NCI-H226 (cell line): ENCODE data around the gene GNG13.
"Not testable (repeated sequence)": the region's sequence is repeated elsewhere in the genome, so short reads cannot be mapped to it uniquely, and the experiment has no call there.

ENCODE experiments used
- DNase-seq: peaks from one replicate; pipeline ENCODE4 v3.0.0-alpha.2; 2015

The GNG13 gene

DNA sequence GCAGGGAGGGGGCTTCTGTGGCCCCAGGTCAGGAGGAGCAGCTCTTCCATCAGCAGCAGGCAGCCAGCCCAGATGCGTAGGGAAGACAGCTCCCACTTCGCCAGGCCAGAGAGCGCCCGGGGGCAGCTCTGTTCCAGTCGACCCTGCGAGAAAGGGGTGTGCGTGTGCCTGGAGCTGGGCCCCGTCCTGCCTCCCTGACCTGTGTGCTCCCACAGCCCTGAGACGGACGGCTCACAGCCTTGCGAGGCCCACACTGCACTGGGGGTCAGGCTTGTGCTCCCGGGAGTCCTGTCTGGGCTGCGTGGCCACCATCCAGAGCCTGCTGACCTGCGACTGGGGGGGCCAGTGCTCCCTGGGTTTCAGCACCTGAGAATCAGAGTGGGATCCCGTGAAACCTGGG, 40.5 kb downstream of the GNG13 start:
- DNase-seq, result peak; percentile 63

DNA sequence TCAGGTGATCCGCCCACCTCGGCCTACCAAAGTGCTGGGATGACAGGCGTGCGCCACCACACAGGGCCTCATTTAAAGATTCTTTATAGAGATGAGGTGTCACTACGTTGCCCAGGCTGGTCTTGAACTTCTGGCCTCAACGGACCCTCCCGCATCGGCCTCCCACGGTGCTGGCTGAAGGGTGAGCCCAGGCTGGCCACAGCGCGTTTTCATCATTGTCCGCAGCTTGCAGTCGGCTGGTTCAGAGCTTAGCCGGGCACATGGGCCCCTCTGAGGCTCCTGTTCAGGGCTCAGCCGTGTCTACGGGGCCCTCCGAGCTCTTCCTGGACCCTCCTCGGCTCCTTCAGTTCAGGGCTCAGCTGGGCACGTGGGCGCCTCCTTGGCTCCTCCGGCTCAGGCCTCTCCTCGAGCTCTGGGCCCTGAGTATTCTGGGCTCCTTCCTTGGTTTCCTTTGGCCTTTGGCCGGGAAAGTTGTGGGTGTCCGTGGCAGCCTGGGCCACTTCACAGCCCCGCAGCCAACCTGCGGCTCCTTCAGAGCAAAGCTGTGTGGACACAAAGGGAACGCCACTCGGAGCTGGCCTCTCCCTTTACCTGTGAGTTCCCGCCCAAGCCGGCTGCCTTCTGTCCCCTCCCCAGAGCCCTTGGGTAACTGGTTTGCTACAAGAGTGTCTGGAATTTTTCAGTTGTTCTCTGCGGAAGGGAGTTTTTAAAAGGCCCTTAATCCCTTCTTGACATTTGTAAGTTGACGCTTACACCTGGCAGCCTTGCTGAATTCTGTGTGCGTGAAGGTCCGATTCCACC, 41.2 kb downstream of the GNG13 start:
- DNase-seq, result no peak

DNA sequence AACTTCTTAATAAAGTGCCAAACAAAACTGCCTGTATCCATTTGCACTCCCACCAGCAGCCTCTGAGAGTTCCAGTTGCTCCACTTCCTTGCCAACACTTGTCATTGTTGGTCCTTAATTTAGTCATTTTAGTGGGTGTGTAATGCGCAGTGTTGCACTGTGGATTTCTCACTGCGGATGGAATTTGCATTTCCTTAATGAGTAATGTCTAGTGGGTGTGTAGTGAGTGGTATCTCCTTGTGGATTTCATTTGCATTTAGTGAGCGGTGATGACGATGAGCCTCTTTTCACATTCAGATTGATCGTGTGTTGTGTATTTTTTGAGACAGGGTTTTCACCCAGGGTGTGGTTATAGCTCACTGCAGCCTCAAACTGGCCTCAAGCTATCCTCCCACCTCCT, 44.1 kb downstream of the GNG13 start:
- no peak for DNase-seq

DNA sequence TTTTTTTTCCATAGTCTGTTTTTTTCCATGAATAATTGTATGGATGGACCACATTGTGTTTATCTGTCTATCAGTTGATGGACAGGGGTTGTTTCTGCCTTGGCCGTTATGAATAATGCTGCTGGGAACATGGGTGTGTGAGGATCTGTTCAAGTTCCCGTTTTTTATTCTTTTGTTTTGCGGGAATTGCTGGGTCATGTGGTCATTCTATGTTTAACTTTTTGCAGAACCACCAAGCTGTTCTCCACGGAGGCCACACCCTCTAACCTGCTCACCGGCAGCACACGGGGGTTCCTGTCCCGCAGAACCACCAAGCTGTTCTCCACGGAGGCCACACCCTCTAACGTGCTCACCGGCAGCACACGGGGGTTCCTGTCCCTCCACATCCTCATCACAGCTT, 45.9 kb downstream of the GNG13 start:
- no peak for DNase-seq

DNA sequence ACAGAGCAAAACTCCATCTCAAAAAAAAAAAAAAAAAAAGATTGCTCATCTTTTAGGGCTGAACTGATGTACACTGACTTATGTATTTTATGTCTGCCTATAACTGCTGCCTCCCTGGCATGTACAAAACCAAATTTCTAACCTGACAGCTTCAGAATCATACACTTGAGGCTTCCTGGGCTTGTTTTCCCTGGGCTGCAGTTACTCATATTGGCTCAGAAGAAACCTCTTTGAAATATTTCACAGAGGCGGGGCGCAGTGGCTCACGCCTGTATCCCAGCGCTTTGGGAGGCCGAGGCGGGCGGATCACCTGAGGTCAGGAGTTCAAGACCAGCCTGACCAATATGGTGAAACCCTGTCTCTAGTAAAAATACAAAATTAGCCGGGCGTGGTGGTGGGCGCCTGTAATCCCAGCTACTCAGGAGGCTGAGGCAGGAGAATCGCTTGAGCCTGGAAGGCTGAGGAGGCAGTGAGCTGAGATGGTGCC, 46.4 kb downstream of the GNG13 start:
- DNase-seq, result not testable (repeated sequence)

GRCh38 chr16:752007-752312, 48.6 kb downstream of the GNG13 start:
- DNase-seq, result no peak

DNA sequence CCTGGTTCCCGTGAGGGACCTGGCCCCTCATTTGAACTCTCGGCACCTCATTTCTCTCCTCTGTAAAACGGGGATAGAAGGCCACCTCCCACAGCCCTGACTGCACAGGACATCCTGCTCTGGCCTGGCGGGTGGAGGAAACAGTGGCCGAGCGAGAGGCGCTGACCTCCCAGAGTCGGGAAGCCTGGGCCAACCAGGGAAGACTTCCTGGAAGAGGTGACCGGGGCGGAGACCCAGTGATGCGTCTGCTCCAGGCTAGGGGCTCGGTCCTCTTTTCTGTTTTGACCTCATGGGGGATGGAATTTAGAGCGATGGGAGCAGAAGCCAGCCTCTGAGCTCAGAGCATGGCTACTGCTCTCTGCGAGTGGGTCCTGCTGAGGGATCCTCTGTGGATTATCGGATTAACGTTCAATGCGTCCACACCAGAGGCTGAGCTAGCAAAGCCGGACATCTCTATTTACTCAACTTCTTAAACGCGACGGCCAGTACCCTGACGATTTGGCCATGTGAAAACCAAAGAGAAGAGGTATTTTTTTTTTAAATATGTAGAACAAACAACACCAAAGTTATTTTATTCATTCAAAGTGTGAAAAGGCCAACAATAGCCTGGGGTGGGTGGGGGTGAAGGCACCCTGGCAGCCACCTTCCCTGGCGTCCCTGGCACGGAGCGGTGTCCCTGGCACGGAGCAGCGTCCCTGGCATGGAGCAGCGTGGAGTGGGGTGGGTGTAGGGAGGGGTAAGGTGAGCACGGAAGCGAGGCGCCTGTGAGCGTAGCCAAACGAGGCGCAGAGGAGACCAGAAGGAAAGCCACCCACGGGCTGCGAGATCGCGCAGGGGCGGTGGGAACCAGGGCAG, 49.2 kb downstream of the GNG13 start:
- DNase-seq, result no peak

DNA sequence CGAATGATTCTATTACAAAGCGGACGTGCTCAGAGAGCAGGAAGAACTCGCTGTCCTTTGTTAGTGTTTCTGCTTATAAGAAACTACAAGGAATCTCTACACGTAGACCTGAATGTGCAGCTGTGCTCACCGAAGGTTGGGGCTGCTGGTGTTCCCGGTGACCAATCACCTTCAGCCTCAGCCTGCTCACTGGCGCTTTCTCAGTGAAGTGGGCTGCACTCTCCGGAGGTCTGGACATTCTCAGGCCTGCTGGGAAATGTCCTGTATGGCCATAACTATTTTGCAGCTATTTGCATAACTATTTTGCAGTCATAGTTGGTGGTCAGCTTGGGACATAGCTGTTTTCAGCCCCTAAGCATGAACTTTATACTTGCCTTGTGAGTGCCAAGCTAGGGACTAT, 50.0 kb downstream of the GNG13 start:
- DNase-seq, result no peak

DNA sequence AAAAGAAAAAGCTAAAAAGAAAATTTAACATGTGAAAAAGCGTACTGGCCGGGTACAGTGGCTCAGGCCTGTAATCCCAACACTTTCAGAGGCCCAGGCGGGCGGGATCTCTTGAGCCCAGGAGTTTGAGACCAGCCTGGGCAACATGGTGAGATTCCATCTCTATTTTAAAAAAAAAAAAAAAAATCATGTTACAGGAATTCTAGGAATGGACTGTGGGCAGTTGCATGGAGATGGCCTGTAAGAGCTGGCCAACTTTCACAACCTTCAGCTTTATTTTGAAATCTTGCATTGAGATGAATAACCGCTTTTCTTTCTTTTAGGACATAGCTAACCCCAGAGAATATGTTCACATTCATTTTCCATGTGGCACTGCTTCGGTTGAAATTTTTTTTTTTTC, 51.5 kb downstream of the GNG13 start:
- peak; percentile 80 for DNase-seq
